AG20443 (cell line): ENCODE data around the gene RABL2B.

Experiments
- DNase-seq: peaks from one replicate; pipeline ENCODE4 v3.0.0; 2012; ENCODE audit warnings: low spot score, mixed read lengths

RABL2B gene

DNA sequence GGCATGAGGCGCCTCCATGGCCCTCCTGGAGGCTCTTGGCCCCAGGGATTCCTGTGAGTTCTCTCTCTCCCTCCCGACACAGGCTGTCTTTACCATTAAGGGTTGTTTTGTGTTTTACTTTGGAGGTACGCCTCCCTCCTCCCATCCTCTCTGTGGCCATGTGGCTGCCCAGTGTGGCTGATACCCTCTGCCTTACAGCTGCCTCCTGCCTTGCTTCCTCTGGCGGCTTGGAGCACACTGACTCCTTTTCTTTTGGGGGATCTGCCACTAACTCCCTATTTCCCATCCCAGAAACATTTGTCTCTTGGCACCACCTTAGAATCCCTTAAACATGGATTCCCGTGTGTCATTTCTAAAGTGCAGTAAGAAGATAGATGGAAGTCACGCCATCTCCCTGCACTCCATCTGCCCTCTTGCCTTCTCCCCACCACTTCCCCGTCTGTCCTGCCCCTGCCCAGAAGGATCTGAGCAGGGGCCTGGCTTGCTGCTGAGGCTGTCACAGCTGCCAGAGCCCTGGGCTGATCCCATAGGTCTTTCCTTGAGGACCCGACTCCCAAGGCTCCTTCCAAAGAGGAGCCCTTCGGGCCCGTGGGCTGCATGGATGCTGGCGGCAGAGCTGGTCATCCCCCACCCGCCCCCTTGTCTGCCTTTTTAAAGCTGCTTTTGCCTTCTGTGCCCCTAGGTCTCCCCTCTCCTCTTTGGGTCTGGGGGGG is 60.6 kb downstream of the RABL2B start:
- no peak for DNase-seq

DNA sequence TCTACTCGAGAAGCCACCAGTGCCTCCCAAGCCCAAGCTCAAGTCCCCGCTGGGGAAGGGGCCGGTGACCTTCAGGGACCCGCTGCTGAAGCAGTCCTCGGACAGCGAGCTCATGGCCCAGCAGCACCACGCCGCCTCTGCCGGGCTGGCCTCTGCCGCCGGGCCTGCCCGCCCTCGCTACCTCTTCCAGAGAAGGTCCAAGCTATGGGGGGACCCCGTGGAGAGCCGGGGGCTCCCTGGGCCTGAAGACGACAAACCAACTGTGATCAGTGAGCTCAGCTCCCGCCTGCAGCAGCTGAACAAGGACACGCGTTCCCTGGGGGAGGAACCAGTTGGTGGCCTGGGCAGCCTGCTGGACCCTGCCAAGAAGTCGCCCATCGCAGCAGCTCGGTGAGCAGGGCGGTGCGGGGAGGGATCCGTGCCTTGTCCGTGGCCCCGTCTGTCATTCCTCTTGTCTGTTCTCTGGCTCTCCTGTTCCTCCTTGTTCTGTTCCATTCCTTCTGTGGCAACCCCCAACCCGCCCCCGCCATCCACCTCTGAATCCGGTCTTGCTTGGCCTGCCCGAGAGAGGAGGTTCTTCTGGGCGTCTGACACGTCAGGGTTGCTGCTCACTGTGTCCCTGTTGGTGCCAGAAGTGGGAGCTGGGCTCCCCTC is 61.3 kb downstream of the RABL2B start:
- no peak for DNase-seq

- DNase-seq = no peak
Measured at GRCh38 chr22:50721257-50721844, 62.1 kb downstream of the RABL2B start.

DNA sequence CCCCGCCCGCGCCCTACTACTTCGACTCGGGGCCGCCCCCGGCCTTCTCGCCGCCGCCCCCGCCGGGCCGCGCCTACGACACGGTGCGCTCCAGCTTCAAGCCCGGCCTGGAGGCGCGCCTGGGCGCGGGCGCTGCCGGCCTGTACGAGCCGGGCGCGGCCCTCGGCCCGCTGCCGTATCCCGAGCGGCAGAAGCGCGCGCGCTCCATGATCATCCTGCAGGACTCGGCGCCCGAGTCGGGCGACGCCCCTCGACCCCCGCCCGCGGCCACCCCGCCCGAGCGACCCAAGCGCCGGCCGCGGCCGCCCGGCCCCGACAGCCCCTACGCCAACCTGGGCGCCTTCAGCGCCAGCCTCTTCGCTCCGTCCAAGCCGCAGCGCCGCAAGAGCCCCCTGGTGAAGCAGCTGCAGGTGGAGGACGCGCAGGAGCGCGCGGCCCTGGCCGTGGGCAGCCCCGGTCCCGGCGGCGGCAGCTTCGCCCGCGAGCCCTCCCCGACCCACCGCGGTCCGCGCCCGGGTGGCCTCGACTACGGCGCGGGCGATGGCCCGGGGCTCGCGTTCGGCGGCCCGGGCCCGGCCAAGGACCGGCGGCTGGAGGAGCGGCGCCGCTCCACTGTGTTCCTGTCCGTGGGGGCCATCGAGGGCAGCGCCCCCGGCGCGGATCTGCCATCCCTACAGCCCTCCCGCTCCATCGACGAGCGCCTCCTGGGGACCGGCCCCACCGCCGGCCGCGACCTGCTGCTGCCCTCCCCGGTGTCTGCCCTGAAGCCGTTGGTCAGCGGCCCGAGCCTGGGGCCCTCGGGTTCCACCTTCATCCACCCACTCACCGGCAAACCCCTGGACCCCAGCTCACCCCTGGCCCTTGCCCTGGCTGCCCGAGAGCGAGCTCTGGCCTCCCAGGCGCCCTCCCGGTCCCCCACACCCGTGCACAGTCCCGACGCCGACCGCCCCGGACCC is 62.9 kb downstream of the RABL2B start:
- peak; percentile 55 for DNase-seq

GRCh38 chr22:50719814-50720300 is 63.6 kb downstream of the RABL2B start:
- DNase-seq = no peak

DNA sequence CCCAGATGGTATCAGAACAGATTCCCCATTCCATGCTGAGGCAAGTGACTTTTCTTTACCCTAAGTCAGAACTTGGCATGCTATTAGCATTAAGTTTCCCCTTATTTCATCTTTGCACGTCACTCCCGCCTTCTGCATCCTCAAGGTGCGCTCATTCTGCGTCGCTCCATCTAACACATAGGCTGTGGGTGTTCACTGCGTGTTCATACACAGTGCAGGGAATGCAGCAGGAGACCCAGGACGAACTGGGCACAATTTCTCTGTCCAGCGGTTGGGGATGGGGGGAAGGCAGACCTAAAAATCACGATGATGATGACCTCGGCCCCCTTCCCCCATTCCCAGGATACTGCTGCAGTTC is 65.1 kb downstream of the RABL2B start:
- DNase-seq = no peak

DNA sequence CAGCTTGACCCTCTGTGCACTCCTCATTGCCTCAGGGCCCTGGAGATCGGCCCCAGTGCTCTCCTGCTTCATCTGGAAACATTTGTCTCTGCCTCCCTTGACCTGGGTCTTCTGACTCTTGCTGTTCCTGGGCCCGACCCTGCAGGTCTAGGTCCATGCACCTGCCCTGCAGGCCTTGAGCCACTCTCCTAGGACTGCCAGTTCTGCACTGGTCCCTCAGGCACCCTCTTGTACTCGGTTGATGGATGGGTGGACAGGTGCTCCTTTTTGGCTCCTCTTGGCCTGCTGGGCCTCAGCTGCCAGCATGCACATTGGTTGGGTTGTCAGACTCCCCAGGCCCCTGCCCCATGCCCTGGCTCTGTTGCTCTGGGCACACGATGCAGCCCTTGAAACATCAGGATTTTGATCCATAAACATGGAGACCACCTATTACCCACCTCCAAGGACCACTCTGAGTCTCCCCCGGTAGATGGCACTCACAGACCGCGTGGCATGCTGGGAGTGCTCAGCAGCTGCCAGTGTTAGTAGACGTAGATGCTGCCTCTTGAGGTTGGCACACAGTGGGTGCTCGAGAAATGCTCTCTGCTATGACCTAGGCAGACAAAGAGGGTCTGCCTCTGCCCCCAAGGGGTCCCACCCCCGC is 65.6 kb downstream of the RABL2B start:
- DNase-seq = no peak
